SK-N-SH (cell line): ENCODE results near the gene WDR27.

Experiments used
- ELF1 ChIP-seq: IDR thresholded peaks from 2 replicates; pipeline ENCODE4 v1.4.0; 2012
- EP300 ChIP-seq, 2 experiments: IDR thresholded peaks; 2 replicates each; pipeline versions ENCODE4 v1.4.0 to v1.6.1; 2012; ENCODE audit warnings: borderline replicate concordance in 1 of 2, low read depth in 1 of 2, low read length in 1 of 2
- EZH2phosphoT487 ChIP-seq: fragments of 200-600 bp; sonication (generic); IDR thresholded peaks from 2 replicates; pipeline ENCODE4 v1.6.1; 2017; ENCODE audit warnings: low read depth, mixed run types, mild to moderate bottlenecking, antibody characterized with exemption, moderate library complexity, borderline replicate concordance
- FOSL2 ChIP-seq: IDR thresholded peaks from 2 replicates; pipeline ENCODE4 v1.4.0; 2012; ENCODE audit warnings: low read depth, mild to moderate bottlenecking, moderate library complexity, borderline replicate concordance
- GABPA ChIP-seq: IDR thresholded peaks from 2 replicates; pipeline ENCODE4 v1.4.0; 2012; ENCODE audit warnings: low read depth, mild to moderate bottlenecking
- NRF1 ChIP-seq: IDR thresholded peaks from 2 replicates; pipeline ENCODE4 v1.6.1; 2012; ENCODE audit warnings: low read depth, mild to moderate bottlenecking, low read length
- RAD21 ChIP-seq: IDR thresholded peaks from 2 replicates; pipeline ENCODE4 v1.6.1; 2012; ENCODE audit warnings: mild to moderate bottlenecking, low read length
- RCOR1 ChIP-seq: fragments of 150-350 bp; IDR thresholded peaks from 2 replicates; pipeline ENCODE4 v1.6.1; 2017; ENCODE audit warnings: antibody characterized with exemption, low read length
- SIN3A ChIP-seq: IDR thresholded peaks from 2 replicates; pipeline ENCODE4 v1.6.1; 2012; ENCODE audit warnings: low read depth, mild to moderate bottlenecking, low read length, moderate library complexity, borderline replicate concordance
- SMC3 ChIP-seq: IDR thresholded peaks from 2 replicates; pipeline ENCODE4 v1.6.1; 2012; ENCODE audit warnings: low read depth, low read length, improper control_type of control experiment
- YY1 ChIP-seq: IDR thresholded peaks from 2 replicates; pipeline ENCODE4 v1.4.0; 2012; ENCODE audit warnings: low read depth, mild to moderate bottlenecking
- TF ChIP-seq, protein P1 (sequence below): fragments of 200-600 bp; sonication (generic); IDR thresholded peaks from 2 replicates; pipeline ENCODE4 v1.6.1; 2017; ENCODE audit warnings: antibody characterized with exemption, mild to moderate bottlenecking, moderate library complexity

DNA sequence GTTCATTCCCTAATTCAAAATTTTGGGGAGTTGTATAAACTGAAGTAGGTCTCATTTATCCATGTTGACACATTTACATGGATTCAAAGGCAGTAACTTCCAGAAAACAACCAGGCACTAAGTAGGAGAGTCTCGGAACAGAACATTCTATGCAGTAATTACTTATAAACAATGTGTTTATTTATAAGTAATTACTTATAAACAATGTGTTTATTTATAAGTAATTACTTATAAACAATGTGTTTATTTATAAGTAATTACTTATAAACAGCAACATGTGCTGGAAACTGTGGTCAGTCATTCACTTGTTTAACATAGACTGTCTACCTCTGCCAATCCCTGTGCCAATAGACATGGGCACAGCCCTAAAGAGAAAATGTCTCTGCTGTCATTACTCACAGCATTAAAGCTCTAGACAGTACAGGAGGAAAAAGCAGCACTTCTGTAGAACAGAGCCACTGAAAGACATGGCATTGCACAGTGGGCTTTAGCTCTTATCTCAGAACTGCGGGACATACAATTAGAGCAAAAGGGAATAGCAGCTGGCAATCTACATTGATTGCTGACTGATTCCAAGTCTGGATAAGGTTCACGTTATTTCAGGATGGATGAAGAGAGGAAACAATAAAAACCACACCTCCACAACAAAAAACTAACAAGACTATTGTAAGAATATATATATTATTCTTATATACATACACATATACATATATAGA, 188.2 kb downstream of the WDR27 start:
- TF ChIP-seq EP300 (IDR thresholded peaks at IDR 0.05; ENCODE audit: borderline replicate concordance in 1 of 2, low read depth in 1 of 2, low read length in 1 of 2): no peak
- TF ChIP-seq NRF1: no peak
- no peak for TF ChIP-seq RAD21
- TF ChIP-seq RCOR1: no peak
- TF ChIP-seq, protein P1, sequence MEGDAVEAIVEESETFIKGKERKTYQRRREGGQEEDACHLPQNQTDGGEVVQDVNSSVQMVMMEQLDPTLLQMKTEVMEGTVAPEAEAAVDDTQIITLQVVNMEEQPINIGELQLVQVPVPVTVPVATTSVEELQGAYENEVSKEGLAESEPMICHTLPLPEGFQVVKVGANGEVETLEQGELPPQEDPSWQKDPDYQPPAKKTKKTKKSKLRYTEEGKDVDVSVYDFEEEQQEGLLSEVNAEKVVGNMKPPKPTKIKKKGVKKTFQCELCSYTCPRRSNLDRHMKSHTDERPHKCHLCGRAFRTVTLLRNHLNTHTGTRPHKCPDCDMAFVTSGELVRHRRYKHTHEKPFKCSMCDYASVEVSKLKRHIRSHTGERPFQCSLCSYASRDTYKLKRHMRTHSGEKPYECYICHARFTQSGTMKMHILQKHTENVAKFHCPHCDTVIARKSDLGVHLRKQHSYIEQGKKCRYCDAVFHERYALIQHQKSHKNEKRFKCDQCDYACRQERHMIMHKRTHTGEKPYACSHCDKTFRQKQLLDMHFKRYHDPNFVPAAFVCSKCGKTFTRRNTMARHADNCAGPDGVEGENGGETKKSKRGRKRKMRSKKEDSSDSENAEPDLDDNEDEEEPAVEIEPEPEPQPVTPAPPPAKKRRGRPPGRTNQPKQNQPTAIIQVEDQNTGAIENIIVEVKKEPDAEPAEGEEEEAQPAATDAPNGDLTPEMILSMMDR: no peak
- no peak for TF ChIP-seq YY1
- TF ChIP-seq EZH2phosphoT487: no peak
- TF ChIP-seq SMC3: no peak
- no peak for TF ChIP-seq SIN3A
- TF ChIP-seq FOSL2: no peak
- no peak for TF ChIP-seq GABPA
- no peak for TF ChIP-seq ELF1
